Measurements from ENCODE around the gene SLC25A47. TPM values are rescaled to one million over a fixed set of nuclear protein-coding genes. Genes with fewer than 3 reads are reported as not detected.
"Not testable (repeated sequence)": the region's sequence is repeated elsewhere in the genome, so short reads cannot be mapped to it uniquely, and the experiment has no call there.

Gene SLC25A47
- total RNA-seq, 1 experiment from 2014 or later: not detected

GRCh38 chr14:100339766-100340422 is 16.8 kb downstream of the SLC25A47 start:
- Mint-ChIP-seq H3K9me3 (ENCODE audit: unreplicated experiment) (no peaks in the 10 kb centered on the region), H3K4me1 (ENCODE audit: insufficient read depth, unreplicated experiment) (peaks cover 6% of the 10 kb centered on the region), H3K27me3 (ENCODE audit: insufficient read depth, unreplicated experiment) (no peaks in the 10 kb centered on the region), H3K4me3 (ENCODE audit: unreplicated experiment) (no peak overlapping the region), H3K27ac (ENCODE audit: low read depth, unreplicated experiment) (peak overlapping the region; percentile 67), H3K36me3 (ENCODE audit: insufficient read depth, unreplicated experiment) (peaks cover 68% of the 10 kb centered on the region)
- ChIA-PET POLR2A (interaction anchor here (0.6 to 2.0 kb wide), 2 partner anchors 9 to 13 kb away, joined by 3 to 4 read pairs; no protein-coding TSS in a partner anchor), CTCF (interaction anchor here (0.7 to 1.0 kb wide), 2 partner anchors 26 to 804 kb away, joined by 3 read pairs; no protein-coding TSS in a partner anchor)
- TF ChIP-seq, protein P1, sequence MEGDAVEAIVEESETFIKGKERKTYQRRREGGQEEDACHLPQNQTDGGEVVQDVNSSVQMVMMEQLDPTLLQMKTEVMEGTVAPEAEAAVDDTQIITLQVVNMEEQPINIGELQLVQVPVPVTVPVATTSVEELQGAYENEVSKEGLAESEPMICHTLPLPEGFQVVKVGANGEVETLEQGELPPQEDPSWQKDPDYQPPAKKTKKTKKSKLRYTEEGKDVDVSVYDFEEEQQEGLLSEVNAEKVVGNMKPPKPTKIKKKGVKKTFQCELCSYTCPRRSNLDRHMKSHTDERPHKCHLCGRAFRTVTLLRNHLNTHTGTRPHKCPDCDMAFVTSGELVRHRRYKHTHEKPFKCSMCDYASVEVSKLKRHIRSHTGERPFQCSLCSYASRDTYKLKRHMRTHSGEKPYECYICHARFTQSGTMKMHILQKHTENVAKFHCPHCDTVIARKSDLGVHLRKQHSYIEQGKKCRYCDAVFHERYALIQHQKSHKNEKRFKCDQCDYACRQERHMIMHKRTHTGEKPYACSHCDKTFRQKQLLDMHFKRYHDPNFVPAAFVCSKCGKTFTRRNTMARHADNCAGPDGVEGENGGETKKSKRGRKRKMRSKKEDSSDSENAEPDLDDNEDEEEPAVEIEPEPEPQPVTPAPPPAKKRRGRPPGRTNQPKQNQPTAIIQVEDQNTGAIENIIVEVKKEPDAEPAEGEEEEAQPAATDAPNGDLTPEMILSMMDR (IDR thresholded peaks at IDR 0.05; ENCODE audit: unreplicated experiment): no peak
- DNase-seq (ENCODE audit: unreplicated experiment): no peak
- no TSS peak for BruUV-seq (replicated peaks)
- intact Hi-C loops (cut with micrococcal nuclease): no loop called here

DNA sequence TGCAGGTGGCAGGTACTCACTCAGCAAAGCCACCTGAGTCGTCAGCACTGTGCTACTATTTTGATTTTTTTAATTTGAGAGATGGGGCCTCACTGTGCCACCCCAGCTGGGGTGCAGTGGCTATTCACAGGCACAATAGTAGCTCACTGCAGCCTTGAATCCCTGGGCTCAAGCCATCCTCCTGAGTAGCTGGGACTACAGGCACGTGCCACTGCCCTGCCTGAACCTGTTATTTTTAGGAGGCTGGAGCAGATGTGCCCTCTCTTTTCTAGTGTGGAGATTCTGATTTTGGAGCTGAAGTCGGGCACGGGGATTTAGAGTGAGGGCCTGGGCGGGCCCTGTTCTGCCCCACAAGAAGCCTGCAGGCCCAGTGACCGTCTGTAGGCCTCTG is 17.3 kb downstream of the SLC25A47 start:
- peaks cover 6% of the 10 kb centered on the region for H3K4me1 Mint-ChIP-seq (ENCODE audit: insufficient read depth, unreplicated experiment)
- peaks cover 68% of the 10 kb centered on the region for H3K36me3 Mint-ChIP-seq (ENCODE audit: insufficient read depth, unreplicated experiment)
- no peak overlapping the region for H3K4me3 Mint-ChIP-seq (ENCODE audit: unreplicated experiment)
- DNase-seq (ENCODE audit: unreplicated experiment): no peak
- TF ChIP-seq, protein P1 (IDR thresholded peaks at IDR 0.05; ENCODE audit: unreplicated experiment): no peak
- intact Hi-C loops (cut with micrococcal nuclease): no loop called here
- CTCF ChIA-PET: interaction anchor here (0.7 to 1.0 kb wide), 2 partner anchors 26 to 805 kb away, joined by 3 read pairs; no protein-coding TSS in a partner anchor
- no peaks in the 10 kb centered on the region for H3K27me3 Mint-ChIP-seq (ENCODE audit: insufficient read depth, unreplicated experiment)
- no TSS peak for BruUV-seq (replicated peaks)
- peak overlapping the region; percentile 67 for H3K27ac Mint-ChIP-seq (ENCODE audit: low read depth, unreplicated experiment)
- POLR2A ChIA-PET: interaction anchor here (0.6 to 2.0 kb wide), 2 partner anchors 10 to 13 kb away, joined by 3 to 4 read pairs; no protein-coding TSS in a partner anchor
- H3K9me3 Mint-ChIP-seq (ENCODE audit: unreplicated experiment): no peaks in the 10 kb centered on the region

DNA sequence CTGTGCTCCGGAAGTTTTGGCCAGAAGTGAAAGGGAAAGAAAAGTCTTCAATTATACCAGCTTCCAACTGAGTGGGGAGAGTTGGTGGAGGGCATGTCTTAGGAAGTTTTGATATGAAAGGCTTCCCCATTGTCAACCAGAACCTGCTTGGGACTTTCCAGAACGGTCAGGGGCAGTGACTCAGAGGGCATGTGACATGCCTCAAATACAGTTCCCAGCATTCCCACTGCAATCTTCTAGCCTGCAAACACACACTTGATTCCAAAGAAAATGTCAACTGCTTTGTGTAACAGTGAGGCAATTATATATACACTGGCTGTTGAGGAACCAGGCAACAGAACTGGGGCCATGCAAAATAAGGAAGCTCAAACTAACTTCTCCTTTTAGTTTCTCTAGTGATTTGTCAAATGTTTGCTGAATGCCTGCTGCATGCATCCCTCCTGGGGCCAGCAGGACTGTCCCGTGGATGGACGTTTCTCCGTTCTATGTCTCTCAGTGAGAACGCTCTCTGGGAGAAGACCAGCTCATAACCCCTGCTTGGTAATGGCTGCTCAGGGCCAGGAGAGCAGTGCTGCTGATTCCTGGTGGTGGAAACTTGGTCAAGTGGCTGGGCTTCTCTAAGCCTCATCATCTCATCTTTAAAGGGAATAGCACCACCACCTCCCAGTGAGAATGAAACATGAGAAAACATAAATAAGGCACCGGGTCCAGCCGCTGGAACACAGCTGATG is 18.3 kb downstream of the SLC25A47 start:
- H3K36me3 Mint-ChIP-seq (ENCODE audit: insufficient read depth, unreplicated experiment): peaks cover 67% of the 10 kb centered on the region
- no peaks in the 10 kb centered on the region for H3K27me3 Mint-ChIP-seq (ENCODE audit: insufficient read depth, unreplicated experiment)
- H3K27ac Mint-ChIP-seq (ENCODE audit: low read depth, unreplicated experiment): peak overlapping the region; percentile 94
- CTCF ChIA-PET: no interaction called here
- TF ChIP-seq, protein P1 (IDR thresholded peaks at IDR 0.05; ENCODE audit: unreplicated experiment): no peak
- H3K9me3 Mint-ChIP-seq (ENCODE audit: unreplicated experiment): no peaks in the 10 kb centered on the region
- H3K4me3 Mint-ChIP-seq (ENCODE audit: unreplicated experiment): no peak overlapping the region
- POLR2A ChIA-PET: interaction anchor here (0.6 to 2.0 kb wide), 5 partner anchors 11 to 337 kb away, joined by 3 to 4 read pairs (median 3); partner anchors contain the start of gene SLC25A47
- DNase-seq (ENCODE audit: unreplicated experiment): peak; percentile 59
- BruUV-seq (replicated peaks): no TSS peak
- H3K4me1 Mint-ChIP-seq (ENCODE audit: insufficient read depth, unreplicated experiment): peaks cover 6% of the 10 kb centered on the region
- intact Hi-C loops (cut with micrococcal nuclease): no loop called here

GRCh38 chr14:100342195-100342594 is 19.1 kb downstream of the SLC25A47 start:
- H3K36me3 Mint-ChIP-seq (ENCODE audit: insufficient read depth, unreplicated experiment): peaks cover 67% of the 10 kb centered on the region
- intact Hi-C loops (cut with micrococcal nuclease): no loop called here

DNA sequence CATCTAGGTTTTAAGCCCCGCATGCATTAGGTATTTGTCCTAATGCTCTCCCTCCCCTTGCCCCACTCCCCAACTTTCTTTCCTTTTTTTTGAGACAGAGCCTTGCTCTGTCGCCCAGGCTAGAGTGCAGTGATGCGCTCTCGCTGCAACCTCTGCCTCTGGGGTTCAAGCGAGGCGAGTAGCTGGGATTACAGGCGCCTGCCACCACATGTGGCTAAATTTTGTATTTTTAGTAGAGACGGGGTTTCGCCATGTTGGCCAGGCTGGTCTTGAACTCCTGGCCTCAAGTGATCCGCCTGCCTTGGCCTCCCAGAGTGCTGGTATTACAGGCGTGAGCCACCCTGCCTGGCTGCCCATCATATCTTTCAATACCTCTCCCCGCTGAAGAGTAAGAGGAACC is 19.7 kb downstream of the SLC25A47 start:
- BruUV-seq (replicated peaks); DNase-seq (ENCODE audit: unreplicated experiment); H3K4me3 Mint-ChIP-seq (ENCODE audit: unreplicated experiment); H3K4me1 Mint-ChIP-seq (ENCODE audit: insufficient read depth, unreplicated experiment); H3K27ac Mint-ChIP-seq (ENCODE audit: low read depth, unreplicated experiment); CTCF ChIA-PET; H3K9me3 Mint-ChIP-seq (ENCODE audit: unreplicated experiment); H3K27me3 Mint-ChIP-seq (ENCODE audit: insufficient read depth, unreplicated experiment); POLR2A ChIA-PET; intact Hi-C loops (cut with micrococcal nuclease): not testable (repeated sequence)
- peaks cover 67% of the 10 kb centered on the region for H3K36me3 Mint-ChIP-seq (ENCODE audit: insufficient read depth, unreplicated experiment)

More at GRCh38 chr14:100342195-100342594, 19.1 kb downstream of the SLC25A47 start:
- TF ChIP-seq, protein P1 (IDR thresholded peaks at IDR 0.05; ENCODE audit: unreplicated experiment): no peak
- BruUV-seq (replicated peaks): no TSS peak
- peak overlapping the region; percentile 94 for H3K27ac Mint-ChIP-seq (ENCODE audit: low read depth, unreplicated experiment)
- H3K4me3 Mint-ChIP-seq (ENCODE audit: unreplicated experiment): no peak overlapping the region
- CTCF ChIA-PET: no interaction called here
- POLR2A ChIA-PET: interaction anchor here (0.6 to 1.3 kb wide), 3 partner anchors 20 to 338 kb away, joined by 3 to 4 read pairs (median 3); partner anchors contain the start of gene SLC25A47
- peaks cover 6% of the 10 kb centered on the region for H3K4me1 Mint-ChIP-seq (ENCODE audit: insufficient read depth, unreplicated experiment)
- DNase-seq (ENCODE audit: unreplicated experiment): no peak
- no peaks in the 10 kb centered on the region for H3K9me3 Mint-ChIP-seq (ENCODE audit: unreplicated experiment)
- no peaks in the 10 kb centered on the region for H3K27me3 Mint-ChIP-seq (ENCODE audit: insufficient read depth, unreplicated experiment)

DNA sequence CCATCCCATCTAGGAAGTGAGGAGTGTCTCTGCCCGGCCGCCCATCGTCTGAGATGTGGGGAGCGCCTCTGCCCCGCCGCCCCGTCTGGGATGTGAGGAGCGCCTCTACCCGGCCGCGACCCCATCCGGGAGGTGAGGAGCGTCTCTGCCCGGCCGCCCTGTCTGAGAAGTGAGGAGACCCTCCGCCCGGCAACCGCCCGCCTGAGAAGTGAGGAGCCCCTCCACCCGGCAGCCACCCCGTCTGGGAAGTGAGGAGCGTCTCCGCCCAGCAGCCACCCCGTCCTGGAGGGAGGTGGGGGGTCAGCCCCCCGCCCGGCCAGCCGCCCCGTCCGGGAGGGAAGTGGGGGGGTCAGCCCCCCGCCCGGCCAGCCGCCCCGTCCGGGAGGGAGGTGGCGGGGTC is 21.5 kb downstream of the SLC25A47 start:
- DNase-seq (ENCODE audit: unreplicated experiment); H3K4me3 Mint-ChIP-seq (ENCODE audit: unreplicated experiment); BruUV-seq (replicated peaks); H3K27me3 Mint-ChIP-seq (ENCODE audit: insufficient read depth, unreplicated experiment); H3K4me1 Mint-ChIP-seq (ENCODE audit: insufficient read depth, unreplicated experiment); POLR2A ChIA-PET; H3K9me3 Mint-ChIP-seq (ENCODE audit: unreplicated experiment); H3K27ac Mint-ChIP-seq (ENCODE audit: low read depth, unreplicated experiment); intact Hi-C loops (cut with micrococcal nuclease); CTCF ChIA-PET: not testable (repeated sequence)
- H3K36me3 Mint-ChIP-seq (ENCODE audit: insufficient read depth, unreplicated experiment): peaks cover 65% of the 10 kb centered on the region

Data from MCF 10A (cell line).